Measurements from ENCODE around the gene ATP5PO. TPM values are rescaled to one million over a fixed set of nuclear protein-coding genes. Genes with fewer than 3 reads are reported as not detected.

The ATP5PO gene
- total and polyA plus RNA-seq, 2 donors (not counting 1 experiment from before 2014, with no cell fraction given): 123 to 139 TPM

- DNase-seq: no peak
- Histone ChIP-seq H3K27me3 (replicated peaks in 1 of 4; ENCODE audit: control extremely low read depth in 1 of 4, control insufficient read depth in 3 of 4, insufficient read depth in 4 of 4, low read length in 3 of 4) (no peaks in the 10 kb centered on the region), H4K20me1 (ENCODE audit: control insufficient read depth, insufficient read depth, low read length, poor library complexity, severe bottlenecking) (no peaks in the 10 kb centered on the region), H3K4me2 (replicated peaks; ENCODE audit: low read depth, low read length, poor library complexity, severe bottlenecking) (no peak overlapping the region), H3K9ac (ENCODE audit: low read length) (no peak overlapping the region), H3K4me3 (ENCODE audit: control extremely low read depth in 1 of 5, extremely low read depth in 1 of 5, insufficient read depth in 1 of 5, low read depth in 2 of 5, low read length in 4 of 5) (no peak overlapping the region), H3K9me3 (ENCODE audit: control extremely low read depth in 1 of 3, control insufficient read depth in 2 of 3, insufficient read depth in 1 of 3, low read length in 2 of 3) (peaks cover 0 to 8% (median 6%) of the 10 kb centered on the region in 3 donors), H3K27ac (ENCODE audit: low read length in 2 of 2) (no peak overlapping the region), H3K36me3 (replicated peaks in 1 of 2; ENCODE audit: control extremely low read depth in 1 of 2, control insufficient read depth in 1 of 2, extremely low read depth in 1 of 2, insufficient read depth in 2 of 2, low read length in 1 of 2) (no peaks in the 10 kb centered on the region), H2AFZ (ENCODE audit: insufficient read depth, low read depth, low read length, poor library complexity, severe bottlenecking) (no peak overlapping the region), H3K79me2 (ENCODE audit: control insufficient read depth, insufficient read depth, low read length) (no peaks in the 10 kb centered on the region), H3K4me1 (ENCODE audit: control insufficient read depth in 2 of 2, insufficient read depth in 2 of 2, low read length in 2 of 2) (no peaks in the 10 kb centered on the region)
- no peak overlapping the region for H3K27ac Mint-ChIP-seq
- H3K27me3 Mint-ChIP-seq: no peaks in the 10 kb centered on the region
- no peak overlapping the region for H3K4me3 Mint-ChIP-seq
- TF ChIP-seq EZH2 (IDR thresholded peaks at IDR 0.05; ENCODE audit: borderline replicate concordance, insufficient read depth, low read depth, low read length, poor library complexity, severe bottlenecking) (no peak), CTCF (IDR thresholded peaks at IDR 0.05) (no peak)
- POLR2A ChIA-PET: no interaction called here
- intact Hi-C loops (cut with micrococcal nuclease): no loop called here
- ATAC-seq (ENCODE audit: low read depth): no peak
- 100% methylated on average over 2 of the region's 6 CpGs for WGBS (ENCODE audit: insufficient coverage)
- CTCF ChIA-PET: no interaction called here
- H3K9me3 Mint-ChIP-seq (ENCODE audit: insufficient read depth): peaks cover 6% of the 10 kb centered on the region
- no peaks in the 10 kb centered on the region for H3K4me1 Mint-ChIP-seq
Measured at GRCh38 chr21:33961061-33961460, 45.5 kb upstream of the ATP5PO start.

- Histone ChIP-seq H3K27ac (ENCODE audit: low read length in 2 of 2) (no peak overlapping the region), H3K4me2 (replicated peaks; ENCODE audit: low read depth, low read length, poor library complexity, severe bottlenecking) (no peak overlapping the region), H4K20me1 (ENCODE audit: control insufficient read depth, insufficient read depth, low read length, poor library complexity, severe bottlenecking) (no peaks in the 10 kb centered on the region), H2AFZ (ENCODE audit: insufficient read depth, low read depth, low read length, poor library complexity, severe bottlenecking) (no peak overlapping the region), H3K9me3 (ENCODE audit: control extremely low read depth in 1 of 3, control insufficient read depth in 2 of 3, insufficient read depth in 1 of 3, low read length in 2 of 3) (peaks cover 0 to 8% (median 6%) of the 10 kb centered on the region in 3 donors), H3K4me1 (ENCODE audit: control insufficient read depth in 2 of 2, insufficient read depth in 2 of 2, low read length in 2 of 2) (no peaks in the 10 kb centered on the region), H3K36me3 (replicated peaks in 1 of 2; ENCODE audit: control extremely low read depth in 1 of 2, control insufficient read depth in 1 of 2, extremely low read depth in 1 of 2, insufficient read depth in 2 of 2, low read length in 1 of 2) (no peaks in the 10 kb centered on the region), H3K9ac (ENCODE audit: low read length) (no peak overlapping the region), H3K4me3 (ENCODE audit: control extremely low read depth in 1 of 5, extremely low read depth in 1 of 5, insufficient read depth in 1 of 5, low read depth in 2 of 5, low read length in 4 of 5) (no peak overlapping the region), H3K27me3 (replicated peaks in 1 of 4; ENCODE audit: control extremely low read depth in 1 of 4, control insufficient read depth in 3 of 4, insufficient read depth in 4 of 4, low read length in 3 of 4) (no peaks in the 10 kb centered on the region), H3K79me2 (ENCODE audit: control insufficient read depth, insufficient read depth, low read length) (no peaks in the 10 kb centered on the region)
- intact Hi-C loops (cut with micrococcal nuclease): no loop called here
- H3K4me3 Mint-ChIP-seq: no peak overlapping the region
- no peaks in the 10 kb centered on the region for H3K27me3 Mint-ChIP-seq
- peaks cover 6% of the 10 kb centered on the region for H3K9me3 Mint-ChIP-seq (ENCODE audit: insufficient read depth)
- H3K27ac Mint-ChIP-seq: no peak overlapping the region
- no peak for TF ChIP-seq EZH2 (IDR thresholded peaks at IDR 0.05; ENCODE audit: borderline replicate concordance, insufficient read depth, low read depth, low read length, poor library complexity, severe bottlenecking)
- no peak for TF ChIP-seq CTCF (IDR thresholded peaks at IDR 0.05)
- ChIA-PET CTCF (interaction anchor here (0.6 to 0.8 kb wide), 2 partner anchors 35 to 1066 kb away, joined by 3 read pairs; no protein-coding TSS in a partner anchor), POLR2A (no interaction called here)
- no peaks in the 10 kb centered on the region for H3K4me1 Mint-ChIP-seq
- DNase-seq: no peak
- no peak for ATAC-seq (ENCODE audit: low read depth)
Measured at GRCh38 chr21:33959680-33960079, 44.1 kb upstream of the ATP5PO start.

Measured in B cell (primary cell).